Mammary epithelial cell (primary cell): ENCODE results near the gene SLC2A9.

Experiments used
- EZH2 ChIP-seq: IDR thresholded peaks from 2 replicates; pipeline ENCODE4 v1.6.1; 2012; ENCODE audit warnings: low read length, inconsistent platforms, borderline replicate concordance
- TF ChIP-seq, protein P1 (sequence below), 2 donors: IDR thresholded peaks in 1 of 2; conservative IDR thresholded peaks in 1 of 2; 2 replicates each; pipeline ENCODE4 v1.5.1; 2011 to 2012; ENCODE audit warnings: inconsistent platforms in 2 of 2, low read length in 2 of 2, mild to moderate bottlenecking in 2 of 2, control low read depth in 1 of 2, low read depth in 1 of 2; ENCODE audit not compliant: insufficient read depth in 1 of 2; ENCODE audit errors: extremely low read depth in 1 of 2

- TF ChIP-seq, protein P1, sequence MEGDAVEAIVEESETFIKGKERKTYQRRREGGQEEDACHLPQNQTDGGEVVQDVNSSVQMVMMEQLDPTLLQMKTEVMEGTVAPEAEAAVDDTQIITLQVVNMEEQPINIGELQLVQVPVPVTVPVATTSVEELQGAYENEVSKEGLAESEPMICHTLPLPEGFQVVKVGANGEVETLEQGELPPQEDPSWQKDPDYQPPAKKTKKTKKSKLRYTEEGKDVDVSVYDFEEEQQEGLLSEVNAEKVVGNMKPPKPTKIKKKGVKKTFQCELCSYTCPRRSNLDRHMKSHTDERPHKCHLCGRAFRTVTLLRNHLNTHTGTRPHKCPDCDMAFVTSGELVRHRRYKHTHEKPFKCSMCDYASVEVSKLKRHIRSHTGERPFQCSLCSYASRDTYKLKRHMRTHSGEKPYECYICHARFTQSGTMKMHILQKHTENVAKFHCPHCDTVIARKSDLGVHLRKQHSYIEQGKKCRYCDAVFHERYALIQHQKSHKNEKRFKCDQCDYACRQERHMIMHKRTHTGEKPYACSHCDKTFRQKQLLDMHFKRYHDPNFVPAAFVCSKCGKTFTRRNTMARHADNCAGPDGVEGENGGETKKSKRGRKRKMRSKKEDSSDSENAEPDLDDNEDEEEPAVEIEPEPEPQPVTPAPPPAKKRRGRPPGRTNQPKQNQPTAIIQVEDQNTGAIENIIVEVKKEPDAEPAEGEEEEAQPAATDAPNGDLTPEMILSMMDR (conservative IDR thresholded peaks at IDR 0.05 in 1 of 2, IDR thresholded peaks at IDR 0.05 in 1 of 2; ENCODE audit: extremely low read depth in 1 of 2, insufficient read depth in 1 of 2, low read depth in 1 of 2, low read length in 2 of 2) = no peak
- TF ChIP-seq EZH2 = no peak
These were observed 77.5 kb downstream of the SLC2A9 start for GRCh38 chr4:9943761-9944160.
